Measurements from ENCODE around the gene RIMS4.

The RIMS4 gene

GRCh38 chr20:44810391-44811149, at the start of gene RIMS4:
TSS of gene RIMS4 (minus strand) at chr20:44810546. CDS start at chr20:44810271, 275 bp downstream.
- DNase-seq = no peak

DNA sequence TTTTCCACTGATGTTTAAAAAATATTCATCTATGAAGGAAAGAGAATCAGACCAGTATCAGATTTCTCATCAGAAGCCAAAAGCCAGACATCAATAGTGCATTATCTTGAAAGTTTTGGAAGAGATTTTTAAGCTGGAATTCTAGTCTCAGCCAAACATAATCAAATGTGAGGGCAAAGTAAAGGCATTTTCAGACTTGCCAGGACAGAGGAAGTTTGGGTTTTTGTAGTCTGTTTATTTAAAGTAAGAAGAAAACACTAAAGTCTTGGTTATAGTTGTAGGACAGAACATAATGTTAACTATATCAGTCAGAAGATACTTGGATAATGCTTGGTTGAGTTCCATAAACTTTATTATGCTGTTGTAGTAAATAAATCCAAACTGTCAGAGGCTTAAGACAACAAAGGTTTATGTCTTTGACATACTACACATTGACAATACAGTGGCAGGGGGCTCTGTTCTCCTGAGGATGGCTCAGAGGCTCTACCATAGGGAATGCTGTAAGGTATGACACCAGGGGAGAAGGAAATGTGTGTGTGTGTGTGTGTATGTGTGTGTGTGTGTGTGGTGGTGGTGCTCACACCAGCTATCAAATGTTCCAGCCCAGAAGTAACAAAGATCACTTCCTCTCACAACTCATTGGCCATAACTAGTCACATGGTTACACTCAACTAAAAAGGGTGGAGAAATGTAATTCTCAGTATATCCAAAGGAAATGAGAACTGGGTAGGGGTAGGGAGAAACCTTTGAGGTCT, 48.4 kb upstream of the RIMS4 start:
- no peak for DNase-seq

- peak in 1 of 2 donors; percentile 2 for DNase-seq
These were observed 46.6 kb upstream of the RIMS4 start for GRCh38 chr20:44856856-44857448.

- DNase-seq = no peak
These were observed 46.1 kb upstream of the RIMS4 start for GRCh38 chr20:44856442-44856841.

DNA sequence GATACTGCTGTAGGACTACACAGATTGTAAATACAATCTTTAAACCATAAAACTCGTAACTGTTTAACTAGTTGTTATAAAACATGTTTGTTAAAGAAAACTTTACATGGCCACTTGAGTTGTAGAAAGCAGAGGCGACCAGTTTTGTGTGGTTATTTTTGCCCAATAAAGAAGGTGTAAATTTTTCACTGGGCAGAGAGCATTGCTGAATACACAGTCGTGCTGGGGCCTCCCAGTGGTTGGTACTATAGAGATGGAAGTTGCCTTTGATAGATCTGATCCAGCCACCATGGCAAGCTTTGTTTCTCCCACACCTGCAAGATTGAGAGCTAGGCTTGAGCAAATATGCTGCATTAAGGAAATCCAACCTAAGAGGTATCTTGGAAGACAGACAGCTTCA, 41.2 kb upstream of the RIMS4 start:
- DNase-seq = no peak

DNA sequence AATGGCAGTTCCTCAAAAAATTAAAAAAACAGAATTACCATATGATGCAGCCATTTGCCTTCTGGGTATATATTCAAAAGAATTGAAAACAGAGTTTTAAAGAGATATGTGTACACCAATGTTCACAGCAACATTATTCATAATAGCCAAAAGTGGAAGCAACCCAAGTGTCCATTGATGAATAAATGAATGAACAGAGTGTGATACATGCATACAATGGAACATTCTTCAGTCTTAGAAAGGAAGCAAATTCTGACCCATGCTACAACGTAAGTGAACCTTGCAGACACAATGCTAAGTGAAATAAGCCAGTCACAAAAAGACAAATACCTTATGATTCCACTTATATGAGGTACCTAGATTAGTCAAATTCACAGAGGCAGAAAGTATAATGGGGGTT, 40.5 kb upstream of the RIMS4 start:
- no peak for DNase-seq

DNA sequence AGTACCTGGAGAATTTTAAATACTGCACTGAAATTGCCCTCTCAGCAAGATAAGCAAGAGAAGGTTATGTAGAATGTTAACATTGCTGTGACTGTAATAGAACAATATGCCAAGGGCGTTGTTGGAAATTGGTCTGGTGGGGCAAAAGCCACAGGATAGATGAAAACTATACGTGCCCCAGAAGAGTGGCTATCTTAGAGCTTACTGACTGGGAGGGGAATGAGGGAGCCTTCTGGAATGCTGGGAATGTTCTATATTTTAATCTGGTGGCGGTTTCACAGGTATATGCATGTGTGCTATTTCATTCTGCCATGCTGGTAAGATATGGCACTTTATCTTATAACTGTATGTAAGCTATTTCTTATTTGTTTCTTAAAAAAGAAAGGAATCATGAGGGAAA, 39.9 kb upstream of the RIMS4 start:
- DNase-seq = no peak

DNA sequence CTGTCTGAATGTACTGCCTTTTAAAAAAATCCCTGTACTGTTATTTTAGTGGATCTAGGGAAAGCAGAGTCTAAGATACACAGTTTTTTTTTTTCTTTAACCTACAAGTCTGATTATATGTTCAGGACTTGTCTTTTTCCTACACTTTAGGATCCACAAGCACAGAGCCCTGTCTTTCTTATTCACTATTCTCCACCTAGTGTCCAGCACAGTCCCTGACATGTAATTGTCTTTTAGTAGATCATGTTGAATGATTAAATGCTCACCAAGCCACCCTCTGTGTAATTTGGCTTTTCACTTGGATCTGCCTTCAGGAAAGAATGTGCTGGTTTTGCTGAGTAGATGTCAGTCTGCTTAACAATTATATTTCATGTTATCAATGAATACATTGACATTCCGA, 39.4 kb upstream of the RIMS4 start:
- DNase-seq = no peak

DNA sequence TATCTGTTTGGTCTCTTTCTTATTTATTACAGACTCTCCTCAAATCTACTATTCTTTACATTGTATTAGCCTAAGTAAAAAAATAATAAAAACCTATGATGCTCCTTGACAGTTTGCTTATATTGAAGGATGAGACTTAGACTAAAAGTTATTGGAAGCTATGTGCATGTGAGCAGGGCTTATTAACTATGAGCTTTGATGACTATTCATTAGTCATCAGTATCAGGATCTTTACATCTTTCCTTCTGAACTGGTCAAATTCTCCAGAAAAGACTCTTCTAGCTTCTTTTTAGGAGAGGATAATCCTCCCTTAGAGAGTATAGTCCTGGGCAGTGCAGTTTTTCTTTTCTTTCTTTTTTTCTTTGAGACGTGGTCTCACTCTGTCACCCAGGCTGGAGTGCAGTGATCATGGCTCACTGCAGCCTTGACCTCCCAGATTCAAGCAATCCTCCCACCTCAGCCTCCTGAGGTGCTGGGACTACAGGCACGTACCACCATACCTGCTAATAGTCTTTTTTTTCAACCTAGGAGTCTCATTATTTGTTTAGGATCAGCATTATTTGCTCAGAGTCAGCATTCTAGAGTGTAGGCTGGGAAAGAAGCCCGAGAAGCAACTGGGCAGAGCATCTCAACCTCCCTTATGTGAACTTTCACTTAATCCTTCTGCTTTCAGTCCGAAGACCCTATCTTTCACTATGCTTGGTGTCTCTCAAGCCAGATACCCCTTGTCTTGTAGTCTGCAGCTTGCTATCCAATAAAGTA, 38.1 kb upstream of the RIMS4 start:
- no peak for DNase-seq

GRCh38 chr20:44843876-44844275, 33.5 kb upstream of the RIMS4 start:
- no peak for DNase-seq

DNA sequence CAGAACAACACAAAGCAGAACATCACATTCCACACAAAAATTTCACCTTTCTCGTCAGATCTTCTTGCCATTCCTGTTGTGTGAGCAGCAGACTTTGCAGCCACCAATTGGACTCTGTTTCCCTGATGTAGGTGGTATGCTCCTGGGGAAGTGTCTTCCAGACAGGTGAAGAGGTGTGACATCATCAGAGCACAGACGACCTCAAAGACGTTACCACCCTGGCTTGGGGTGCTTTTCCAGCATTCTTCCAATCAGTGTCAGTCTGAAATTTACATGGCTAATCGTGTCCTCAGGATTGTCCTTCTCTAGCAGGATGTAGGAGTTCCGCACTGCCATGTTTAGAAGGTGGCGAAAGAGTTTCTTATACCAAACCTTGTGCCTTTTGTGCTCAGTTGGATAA, 31.6 kb upstream of the RIMS4 start:
- DNase-seq = no peak

GRCh38 chr20:44840826-44841225, 30.5 kb upstream of the RIMS4 start:
- DNase-seq = no peak

DNA sequence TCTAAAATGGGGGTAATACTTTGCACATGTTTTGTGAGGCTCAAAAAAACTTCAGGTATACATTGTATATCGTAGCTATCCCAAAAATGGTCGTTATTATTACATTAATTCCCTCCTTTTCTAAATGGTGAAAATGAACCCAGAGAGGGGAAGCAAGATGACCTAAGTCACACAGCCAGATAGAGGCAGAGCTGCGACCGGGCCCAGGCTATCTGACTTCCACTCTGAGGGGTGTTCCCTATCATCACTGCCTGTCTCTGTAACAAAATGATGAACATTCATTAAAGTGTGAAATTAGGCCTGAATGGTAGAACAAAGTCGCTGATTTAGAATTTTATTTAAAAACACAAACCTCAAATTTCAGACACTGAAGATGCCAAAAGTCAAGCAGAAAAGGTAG, 29.1 kb upstream of the RIMS4 start:
- DNase-seq = no peak

GRCh38 chr20:44838521-44838920, 28.2 kb upstream of the RIMS4 start:
- DNase-seq = no peak

DNA sequence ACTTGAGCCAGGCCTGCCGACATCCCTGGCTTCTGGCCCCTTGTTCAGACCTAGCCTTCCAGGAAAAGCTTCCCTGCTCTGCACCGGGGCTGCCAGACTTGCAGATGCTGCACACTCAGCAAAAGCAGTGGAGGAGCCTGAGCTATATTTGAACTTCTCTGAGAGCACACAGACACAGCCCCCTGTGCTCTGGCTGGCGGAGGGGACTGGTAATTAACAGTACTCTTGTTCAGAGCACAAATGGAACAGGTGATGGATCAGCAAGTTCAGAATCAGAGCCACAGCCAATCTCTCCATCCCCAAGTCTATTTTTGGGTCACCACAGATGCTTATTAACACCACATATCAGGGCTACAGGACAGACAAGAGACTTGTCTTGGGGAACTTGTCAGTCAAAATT, 27.6 kb upstream of the RIMS4 start:
- no peak for DNase-seq

GRCh38 chr20:44836601-44837120, 26.3 kb upstream of the RIMS4 start:
- DNase-seq = no peak

DNA sequence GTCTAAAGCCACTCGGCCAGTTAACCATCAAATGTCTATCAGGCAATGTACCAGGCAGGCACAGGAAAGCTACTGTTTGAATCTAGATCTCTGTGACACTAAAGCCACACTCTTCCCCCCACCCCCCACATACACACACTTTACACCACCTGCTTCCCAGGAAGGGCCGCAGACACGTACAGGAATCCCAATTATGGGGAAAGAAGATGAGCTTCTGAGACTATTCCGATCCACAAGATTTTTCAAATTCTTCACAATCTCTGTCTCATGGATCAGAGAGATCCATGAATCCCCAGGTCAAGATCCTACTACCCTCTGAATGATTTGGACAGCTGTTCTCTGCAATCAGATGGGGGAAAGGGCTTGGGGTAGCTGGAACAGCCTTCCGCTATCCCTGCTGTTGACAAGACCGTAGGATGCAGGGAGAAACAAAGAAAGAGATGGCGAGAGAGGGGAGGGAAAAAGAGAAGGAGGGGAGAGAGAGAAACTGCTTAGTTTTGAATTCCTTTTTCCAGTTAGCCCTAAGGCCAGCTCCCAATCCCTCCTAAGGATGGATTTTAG, 25.4 kb upstream of the RIMS4 start:
- no peak for DNase-seq

GRCh38 chr20:44835116-44835515, 24.8 kb upstream of the RIMS4 start:
- no peak for DNase-seq

- no peak for DNase-seq
These were observed 24.3 kb upstream of the RIMS4 start for GRCh38 chr20:44834693-44835092.

DNA sequence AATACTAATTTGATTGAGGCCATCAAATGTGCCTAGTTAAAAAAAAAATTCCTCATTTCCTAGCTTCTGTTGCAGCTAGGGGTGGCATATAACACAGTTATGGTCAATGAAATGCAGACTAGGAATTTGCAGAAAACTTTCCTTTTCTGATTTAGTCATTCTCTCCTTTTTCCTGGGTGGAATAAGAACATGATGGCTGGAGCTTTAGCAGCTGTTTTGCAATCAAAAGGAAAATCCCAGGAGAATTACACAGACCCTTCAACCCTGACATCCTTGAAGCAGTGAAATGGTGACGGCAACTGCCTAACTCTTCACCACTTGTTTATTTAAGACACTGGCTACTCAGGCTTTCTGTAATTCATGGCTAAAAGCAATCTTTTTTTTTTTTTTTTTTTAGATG, 23.1 kb upstream of the RIMS4 start:
- no peak for DNase-seq

- DNase-seq = no peak
These were observed 22.4 kb upstream of the RIMS4 start for GRCh38 chr20:44832724-44833123.

- no peak for DNase-seq
These were observed 20.6 kb upstream of the RIMS4 start for GRCh38 chr20:44830995-44831394.

- DNase-seq = no peak
These were observed 20.2 kb upstream of the RIMS4 start for GRCh38 chr20:44830523-44830922.
